GM13976 (cell line): ENCODE measurements around the gene ERC1.

Experiments used
- DNase-seq: peaks from one replicate; pipeline ENCODE4 v3.0.0; 2012; ENCODE audit warnings: low spot score
- CTCF ChIP-seq: IDR thresholded peaks from 2 replicates; pipeline ENCODE4 v1.5.1; 2012; ENCODE audit warnings: borderline replicate concordance, mild to moderate bottlenecking; ENCODE audit not compliant: insufficient read depth; ENCODE audit errors: extremely low read depth, missing control alignments, control extremely low read depth
- in situ Hi-C: fragments of 300-500 bp; cut with MboI; formaldehyde crosslinking; loops from one replicate; pipeline ENCODE4 v1.12.0; 2022; ENCODE audit warnings: low sequenced_read_pairs, mixed read lengths, inconsistent platforms; ENCODE audit not compliant: unreplicated experiment

The ERC1 gene

GRCh38 chr12:1034243-1034642 is 43.2 kb downstream of the ERC1 start:
- no peak for DNase-seq
- no peak for TF ChIP-seq CTCF
- in situ Hi-C loops: no loop called here

GRCh38 chr12:1034751-1035457 is 43.9 kb downstream of the ERC1 start:
- in situ Hi-C loops: no loop called here
- no peak for DNase-seq
- no peak for TF ChIP-seq CTCF

GRCh38 chr12:1041478-1041877 is 50.5 kb downstream of the ERC1 start:
- DNase-seq: no peak
- TF ChIP-seq CTCF: no peak
- in situ Hi-C loops: no loop called here

GRCh38 chr12:1044199-1044598 is 53.2 kb downstream of the ERC1 start:
- in situ Hi-C loops: no loop called here
- DNase-seq: no peak
- no peak for TF ChIP-seq CTCF

- in situ Hi-C loops: no loop called here
- TF ChIP-seq CTCF: no peak
- no peak for DNase-seq
These were observed 53.7 kb downstream of the ERC1 start for GRCh38 chr12:1044696-1045095.

- in situ Hi-C loops: no loop called here
- TF ChIP-seq CTCF: no peak
- no peak for DNase-seq
These were observed 55.7 kb downstream of the ERC1 start for GRCh38 chr12:1046727-1047126.
